OCI-LY1 (cell line): ENCODE data around the gene SHISA5.

Experiments used
- H2AFZ ChIP-seq: fragments of 200-600 bp; sonication (generic), shearing (Covaris generic); 2 replicates; pipeline ENCODE4 v1.6.0; 2014; ENCODE audit warnings: antibody characterized with exemption, mild to moderate bottlenecking, low read length
- H3F3A ChIP-seq: fragments of 200-600 bp; sonication (generic), shearing (Covaris generic); 2 replicates; pipeline ENCODE4 v1.6.0; 2014; ENCODE audit warnings: mild to moderate bottlenecking, antibody characterized with exemption, low read length, moderate library complexity; ENCODE audit not compliant: insufficient read depth
- H3K27ac ChIP-seq: fragments of 200-600 bp; sonication (generic); 2 replicates; pipeline ENCODE4 v1.5.1; 2014; ENCODE audit warnings: low read length, mixed run types, mild to moderate bottlenecking, low read depth; ENCODE audit not compliant: poor library complexity, severe bottlenecking
- H3K27me3 ChIP-seq: fragments of 200-600 bp; sonication (generic); 2 replicates; pipeline ENCODE4 v1.6.0; 2014; ENCODE audit warnings: antibody characterized with exemption, mild to moderate bottlenecking, low read length, moderate library complexity; ENCODE audit not compliant: insufficient read depth
- H3K36me3 ChIP-seq: fragments of 200-600 bp; sonication (generic); 2 replicates; pipeline ENCODE4 v1.6.1; 2014; ENCODE audit warnings: mild to moderate bottlenecking, antibody characterized with exemption, low read length, moderate library complexity, mixed read lengths; ENCODE audit not compliant: insufficient read depth
- H3K4me1 ChIP-seq: fragments of 200-600 bp; sonication (generic); 2 replicates; pipeline ENCODE4 v1.5.1; 2014; ENCODE audit warnings: mild to moderate bottlenecking, low read length, moderate library complexity; ENCODE audit not compliant: insufficient read depth, severe bottlenecking
- H3K4me2 ChIP-seq: fragments of 200-600 bp; sonication (generic), shearing (Covaris generic); 2 replicates; pipeline ENCODE4 v1.6.1; 2014; ENCODE audit warnings: low read length
- H3K4me3 ChIP-seq: fragments of 200-600 bp; sonication (generic); 2 replicates; pipeline ENCODE4 v1.5.1; 2014; ENCODE audit warnings: low read length, low read depth, mild to moderate bottlenecking, mixed read lengths; ENCODE audit not compliant: poor library complexity, severe bottlenecking
- H3K79me2 ChIP-seq: fragments of 200-600 bp; shearing (Covaris generic); 2 replicates; pipeline ENCODE4 v1.6.1; 2016; ENCODE audit warnings: mixed run types, low read length, mixed read lengths; ENCODE audit not compliant: insufficient read depth
- H3K9ac ChIP-seq: fragments of 200-600 bp; sonication (generic), shearing (Covaris generic); 2 replicates; pipeline ENCODE4 v1.6.1; 2014; ENCODE audit warnings: mild to moderate bottlenecking, low read length, mixed read lengths
- H3K9me2 ChIP-seq: fragments of 200-600 bp; sonication (generic), shearing (Covaris generic); 2 replicates; pipeline ENCODE4 v1.6.1; 2014; ENCODE audit warnings: low read depth, mild to moderate bottlenecking, low read length, mixed read lengths
- H3K9me3 ChIP-seq: fragments of 200-600 bp; shearing (Covaris generic); 2 replicates; pipeline ENCODE4 v1.6.1; 2014; ENCODE audit warnings: low read length, mixed read lengths
- H4K20me1 ChIP-seq: fragments of 200-600 bp; sonication (generic), shearing (Covaris generic); 2 replicates; pipeline ENCODE4 v1.6.0; 2016; ENCODE audit warnings: mild to moderate bottlenecking, low read length; ENCODE audit not compliant: insufficient read depth
- CTCF ChIP-seq: fragments of 200-600 bp; sonication (generic), shearing (Covaris generic); IDR thresholded peaks from 2 replicates; pipeline ENCODE4 v1.5.1; 2017; ENCODE audit warnings: mild to moderate bottlenecking, antibody characterized with exemption, low read length, moderate library complexity, mixed read lengths
- EZH2 ChIP-seq: fragments of 200-600 bp; sonication (generic), shearing (Covaris generic); IDR thresholded peaks from 2 replicates; pipeline ENCODE4 v1.8.0; 2017; ENCODE audit warnings: borderline replicate concordance, mixed run types, mild to moderate bottlenecking, antibody characterized with exemption, low read length, moderate library complexity, mixed read lengths

The SHISA5 gene

GRCh38 chr3:48459773-48460516 lies 44.0 kb downstream of the SHISA5 start:
- H3K36me3 ChIP-seq, result peaks cover 56% of the 10 kb centered on the region
- no peak overlapping the region for H2AFZ ChIP-seq
- H3K4me2 ChIP-seq, result no peak overlapping the region
- H3K4me1 ChIP-seq, result no peaks in the 10 kb centered on the region
- H3K79me2 ChIP-seq, result no peaks in the 10 kb centered on the region
- no peak overlapping the region for H3K9ac ChIP-seq
- H3K9me3 ChIP-seq, result no peaks in the 10 kb centered on the region
- no peaks in the 10 kb centered on the region for H3K9me2 ChIP-seq
- no peaks in the 10 kb centered on the region for H3F3A ChIP-seq
- H3K27ac ChIP-seq, result no peak overlapping the region
- TF ChIP-seq EZH2 (no peak), CTCF (no peak)
- H4K20me1 ChIP-seq, result no peaks in the 10 kb centered on the region
- H3K4me3 ChIP-seq, result no peak overlapping the region
- H3K27me3 ChIP-seq, result no peaks in the 10 kb centered on the region

GRCh38 chr3:48459331-48459730 lies 44.6 kb downstream of the SHISA5 start:
- H3K4me1 ChIP-seq, result no peaks in the 10 kb centered on the region
- H3K9ac ChIP-seq, result no peak overlapping the region
- H3F3A ChIP-seq, result no peaks in the 10 kb centered on the region
- peaks cover 62% of the 10 kb centered on the region for H3K36me3 ChIP-seq
- H4K20me1 ChIP-seq, result no peaks in the 10 kb centered on the region
- no peak overlapping the region for H3K4me3 ChIP-seq
- H3K4me2 ChIP-seq, result no peak overlapping the region
- H3K27ac ChIP-seq, result no peak overlapping the region
- no peaks in the 10 kb centered on the region for H3K9me3 ChIP-seq
- no peaks in the 10 kb centered on the region for H3K9me2 ChIP-seq
- no peak overlapping the region for H2AFZ ChIP-seq
- TF ChIP-seq EZH2, result no peak
- TF ChIP-seq CTCF, result no peak
- no peaks in the 10 kb centered on the region for H3K27me3 ChIP-seq
- H3K79me2 ChIP-seq, result no peaks in the 10 kb centered on the region

GRCh38 chr3:48456456-48456855 lies 47.5 kb downstream of the SHISA5 start:
- Histone ChIP-seq H3K27me3 (no peaks in the 10 kb centered on the region), H3K4me1 (no peaks in the 10 kb centered on the region), H3K9me2 (no peaks in the 10 kb centered on the region), H3F3A (no peaks in the 10 kb centered on the region), H3K9me3 (no peaks in the 10 kb centered on the region), H3K9ac (no peak overlapping the region), H2AFZ (no peak overlapping the region), H4K20me1 (no peaks in the 10 kb centered on the region), H3K36me3 (peaks cover 88% of the 10 kb centered on the region), H3K4me3 (no peak overlapping the region), H3K79me2 (no peaks in the 10 kb centered on the region), H3K4me2 (no peak overlapping the region), H3K27ac (no peak overlapping the region)
- TF ChIP-seq CTCF (no peak), EZH2 (no peak)
